Mesenchymal stem cell (in vitro differentiated cells and primary cell): ENCODE results near the gene LBP.
A peak's percentile ranks its signal among the peaks of the same experiment; 100 is the strongest.
"Not testable (repeated sequence)": the region's sequence is repeated elsewhere in the genome, so short reads cannot be mapped to it uniquely, and the experiment has no call there.

ENCODE experiments used
- DNase-seq: peaks from one replicate; pipeline ENCODE4 v3.0.0-alpha.2; 2013
- H2AFZ ChIP-seq: one replicate; pipeline ENCODE4 v1.6.1; 2013; ENCODE audit warnings: low read depth, mild to moderate bottlenecking, control low read depth, inconsistent platforms, low read length, moderate library complexity
- H2AK5ac ChIP-seq: 2 replicates; pipeline ENCODE4 v1.6.1; 2013; ENCODE audit warnings: low read length, moderate library complexity, mild to moderate bottlenecking, inconsistent platforms; ENCODE audit not compliant: severe bottlenecking
- H2BK120ac ChIP-seq: one replicate; pipeline ENCODE4 v1.6.1; 2013; ENCODE audit warnings: low read depth, mild to moderate bottlenecking, inconsistent platforms, low read length, moderate library complexity
- H2BK12ac ChIP-seq, 2 experiments: one replicate each; pipeline ENCODE4 v1.6.1; 2013; ENCODE audit warnings: inconsistent platforms in 2 of 2, low read length in 2 of 2, mild to moderate bottlenecking in 2 of 2, moderate library complexity in 2 of 2, control low read depth in 1 of 2
- H2BK15ac ChIP-seq: one replicate; pipeline ENCODE4 v1.6.1; 2013; ENCODE audit warnings: mild to moderate bottlenecking, low read depth, inconsistent platforms; ENCODE audit not compliant: poor library complexity, severe bottlenecking
- H2BK5ac ChIP-seq: 2 replicates; pipeline ENCODE4 v1.6.1; 2013; ENCODE audit warnings: low read depth, mild to moderate bottlenecking, low read length, control low read depth, inconsistent platforms; ENCODE audit not compliant: poor library complexity, severe bottlenecking
- H3K14ac ChIP-seq, 2 experiments: one replicate each; pipeline ENCODE4 v1.6.1; 2013; ENCODE audit warnings: inconsistent platforms in 2 of 2, low read length in 2 of 2, control low read depth in 1 of 2, mild to moderate bottlenecking in 1 of 2, moderate library complexity in 1 of 2
- H3K18ac ChIP-seq, 2 experiments: one replicate each; pipeline ENCODE4 v1.6.1; 2013; ENCODE audit warnings: inconsistent platforms in 2 of 2, low read length in 2 of 2, control low read depth in 1 of 2, low read depth in 1 of 2, mild to moderate bottlenecking in 1 of 2
- H3K23ac ChIP-seq, 2 experiments: one replicate each; pipeline ENCODE4 v1.6.1; 2013; ENCODE audit warnings: inconsistent platforms in 2 of 2, low read length in 2 of 2, mild to moderate bottlenecking in 2 of 2, moderate library complexity in 2 of 2, control low read depth in 1 of 2
- H3K27ac ChIP-seq: 2 replicates; pipeline ENCODE4 v1.5.1; 2013; ENCODE audit warnings: mild to moderate bottlenecking, moderate library complexity, low read length, control low read depth, inconsistent platforms; ENCODE audit not compliant: poor library complexity, severe bottlenecking
- H3K27me3 ChIP-seq, 2 experiments: 2 replicates each; pipeline versions ENCODE4 v1.6.1 to v1.7.0; 2013; ENCODE audit warnings: low read length in 2 of 2, mild to moderate bottlenecking in 2 of 2, moderate library complexity in 2 of 2, control low read depth in 1 of 2, inconsistent platforms in 1 of 2; ENCODE audit not compliant: control insufficient read depth in 1 of 2, insufficient read depth in 1 of 2
- H3K36me3 ChIP-seq, 2 experiments: 2 replicates each; pipeline versions ENCODE4 v1.6.1 to v1.7.0; 2013; ENCODE audit warnings: low read length in 2 of 2, control low read depth in 1 of 2, inconsistent platforms in 1 of 2, low read depth in 1 of 2, mild to moderate bottlenecking in 1 of 2; ENCODE audit not compliant: insufficient read depth in 2 of 2, control insufficient read depth in 1 of 2
- H3K4ac ChIP-seq, 2 experiments: one replicate each; pipeline ENCODE4 v1.6.1; 2013; ENCODE audit warnings: inconsistent platforms in 2 of 2, low read length in 2 of 2, mild to moderate bottlenecking in 2 of 2, moderate library complexity in 2 of 2, control low read depth in 1 of 2, low read depth in 1 of 2
- H3K4me1 ChIP-seq: 2 replicates; pipeline ENCODE4 v1.6.1; 2013; ENCODE audit warnings: low read depth, low read length, control low read depth; ENCODE audit not compliant: control insufficient read depth, insufficient read depth
- H3K4me2 ChIP-seq: 2 replicates; pipeline ENCODE4 v1.6.1; 2013; ENCODE audit warnings: low read length, mild to moderate bottlenecking, inconsistent platforms; ENCODE audit not compliant: poor library complexity, severe bottlenecking
- H3K4me3 ChIP-seq, 2 experiments: 2 replicates each; pipeline versions ENCODE4 v1.5.1 to v1.7.0; 2013; ENCODE audit warnings: low read length in 2 of 2, mild to moderate bottlenecking in 2 of 2, control low read depth in 1 of 2, low read depth in 1 of 2; ENCODE audit not compliant: insufficient read depth in 1 of 2
- H3K79me1 ChIP-seq: replicated peaks from 2 replicates; pipeline ENCODE4 v1.6.1; 2013; ENCODE audit warnings: mild to moderate bottlenecking, control low read depth, low read length, inconsistent platforms; ENCODE audit not compliant: poor library complexity, severe bottlenecking
- H3K9ac ChIP-seq: 2 replicates; pipeline ENCODE4 v1.7.0; 2013; ENCODE audit warnings: mild to moderate bottlenecking, low read length, moderate library complexity
- H3K9me3 ChIP-seq: 2 replicates; pipeline ENCODE4 v1.7.0; 2013; ENCODE audit warnings: mild to moderate bottlenecking, low read length; ENCODE audit not compliant: control insufficient read depth
- H4K8ac ChIP-seq: one replicate; pipeline ENCODE4 v1.6.1; 2013; ENCODE audit warnings: inconsistent platforms, mild to moderate bottlenecking, low read length, moderate library complexity
- H4K91ac ChIP-seq: one replicate; pipeline ENCODE4 v1.6.1; 2013; ENCODE audit warnings: mild to moderate bottlenecking, low read length, inconsistent platforms
- WGBS: methylation state at CpG from one replicate; pipeline ENCODE4 v1.1.7; 2013; ENCODE audit warnings: mixed read lengths; 5-methylcytosine and 5-hydroxymethylcytosine counted together

Gene LBP

GRCh38 chr20:38337561-38338140, 8.6 kb upstream of the LBP start:
- 31% methylated on average over 6 of the region's 6 CpGs for WGBS
- peaks cover 52 to 64% of the 10 kb centered on the region in 2 experiments for H3K27me3 ChIP-seq

GRCh38 chr20:38338849-38339520, 7.3 kb upstream of the LBP start:
- H3K14ac ChIP-seq = no peak overlapping the region
- no peak overlapping the region for H3K9ac ChIP-seq
- WGBS = 55% methylated on average over 7 of the region's 7 CpGs
- no peak overlapping the region for H3K4ac ChIP-seq
- no peak overlapping the region for H4K91ac ChIP-seq
- peaks cover 2% of the 10 kb centered on the region for H3K4me1 ChIP-seq
- no peak overlapping the region for H2BK12ac ChIP-seq
- no peak overlapping the region for H3K4me2 ChIP-seq
- H2AK5ac ChIP-seq = no peak overlapping the region
- no peak overlapping the region for H3K27ac ChIP-seq
- no peak overlapping the region for H3K4me3 ChIP-seq
- no peak overlapping the region for H4K8ac ChIP-seq
- H3K79me1 ChIP-seq = no peaks in the 10 kb centered on the region
- H3K23ac ChIP-seq = no peak overlapping the region
- no peak overlapping the region for H2BK15ac ChIP-seq
- no peaks in the 10 kb centered on the region for H3K36me3 ChIP-seq
- H2BK120ac ChIP-seq = no peak overlapping the region
- H3K18ac ChIP-seq = no peak overlapping the region
- H2BK5ac ChIP-seq = no peak overlapping the region
- H3K9me3 ChIP-seq = peaks cover 8% of the 10 kb centered on the region
- no peak overlapping the region for H2AFZ ChIP-seq
- peaks cover 47 to 59% of the 10 kb centered on the region in 2 experiments for H3K27me3 ChIP-seq
- peak; percentile 18 for DNase-seq

More at GRCh38 chr20:38337561-38338140, 8.6 kb upstream of the LBP start:
- Histone ChIP-seq H4K91ac (no peak overlapping the region), H3K9me3 (peaks cover 8% of the 10 kb centered on the region), H3K4ac (no peak overlapping the region), H2AFZ (no peak overlapping the region), H3K4me1 (peaks cover 2% of the 10 kb centered on the region), H4K8ac (no peak overlapping the region), H3K27ac (no peak overlapping the region), H3K36me3 (no peaks in the 10 kb centered on the region), H3K79me1 (no peaks in the 10 kb centered on the region), H2BK12ac (no peak overlapping the region), H2AK5ac (no peak overlapping the region), H2BK5ac (no peak overlapping the region), H3K23ac (no peak overlapping the region), H3K18ac (no peak overlapping the region), H2BK120ac (no peak overlapping the region), H3K4me3 (no peak overlapping the region), H3K4me2 (no peak overlapping the region), H2BK15ac (no peak overlapping the region), H3K9ac (no peak overlapping the region), H3K14ac (no peak overlapping the region)
- DNase-seq = peak; percentile 9

- WGBS = 90% methylated on average over 5 of the region's 8 CpGs
- H2AK5ac ChIP-seq, H2BK120ac ChIP-seq, H2BK12ac ChIP-seq, H3K27ac ChIP-seq, H3K14ac ChIP-seq, DNase-seq, H2AFZ ChIP-seq, H3K18ac ChIP-seq, H3K36me3 ChIP-seq, H3K9me3 ChIP-seq, H3K4me2 ChIP-seq, H3K4me1 ChIP-seq, H4K8ac ChIP-seq, H3K79me1 ChIP-seq, H4K91ac ChIP-seq, H3K9ac ChIP-seq, H2BK15ac ChIP-seq, H3K23ac ChIP-seq, H2BK5ac ChIP-seq, H3K4ac ChIP-seq, H3K4me3 ChIP-seq: not testable (repeated sequence)
- peaks cover 42 to 57% of the 10 kb centered on the region in 2 experiments for H3K27me3 ChIP-seq
These were observed 6.8 kb upstream of the LBP start for GRCh38 chr20:38339521-38339896.

DNA sequence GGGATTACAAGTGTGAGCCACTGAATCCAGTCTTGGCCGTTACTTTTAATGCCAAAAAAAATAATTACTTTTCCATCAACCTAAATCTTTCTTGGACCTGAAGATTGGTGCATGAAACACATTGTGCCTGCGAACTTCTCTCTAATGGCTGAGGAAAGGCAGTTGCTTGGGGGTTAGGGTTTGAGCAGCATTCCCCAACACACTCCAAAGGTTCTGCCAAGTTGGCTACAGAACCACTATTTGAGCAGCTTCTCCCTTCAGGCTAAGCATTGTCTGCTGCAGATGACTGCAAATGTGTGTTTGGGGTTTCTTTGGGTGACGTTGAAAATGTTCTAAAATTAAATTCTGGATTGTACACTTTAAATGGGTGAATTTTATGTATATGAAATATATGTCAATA, 6.3 kb upstream of the LBP start:
- H2BK12ac ChIP-seq = no peak overlapping the region
- 72% methylated on average over 3 of the region's 3 CpGs for WGBS
- no peak overlapping the region for H2BK120ac ChIP-seq
- H3K79me1 ChIP-seq = no peaks in the 10 kb centered on the region
- no peak overlapping the region for H3K4me2 ChIP-seq
- no peak for DNase-seq
- H3K18ac ChIP-seq = no peak overlapping the region
- H4K91ac ChIP-seq = no peak overlapping the region
- H2BK5ac ChIP-seq = no peak overlapping the region
- H4K8ac ChIP-seq = no peak overlapping the region
- H3K4ac ChIP-seq = no peak overlapping the region
- peaks cover 2% of the 10 kb centered on the region for H3K4me1 ChIP-seq
- no peak overlapping the region for H2BK15ac ChIP-seq
- peaks cover 38 to 57% of the 10 kb centered on the region in 2 experiments for H3K27me3 ChIP-seq
- peaks cover 8% of the 10 kb centered on the region for H3K9me3 ChIP-seq
- H3K9ac ChIP-seq = no peak overlapping the region
- no peak overlapping the region for H2AFZ ChIP-seq
- H3K23ac ChIP-seq = no peak overlapping the region
- H3K27ac ChIP-seq = no peak overlapping the region
- no peak overlapping the region for H3K14ac ChIP-seq
- H2AK5ac ChIP-seq = no peak overlapping the region
- no peak overlapping the region for H3K4me3 ChIP-seq
- H3K36me3 ChIP-seq = no peaks in the 10 kb centered on the region
